GM21786 (cell line): ENCODE results near the gene ZNF18.

Experiments used
- ATAC-seq: cut with Tn5 transposase; IDR thresholded peaks from one replicate; pipeline ENCODE4 v1.9.1; 2021; ENCODE audit not compliant: unreplicated experiment

The ZNF18 gene

GRCh38 chr17:11997147-11997971 is at the start of gene ZNF18:
TSS of gene ZNF18 (minus strand) at chr17:11997475. CDS start at chr17:11992829, 4,646 bp downstream.
- peak; percentile 94 for ATAC-seq

- ATAC-seq = no peak
These were observed 49.5 kb upstream of the ZNF18 start for GRCh38 chr17:12046786-12047185.

- no peak for ATAC-seq
These were observed 46.4 kb upstream of the ZNF18 start for GRCh38 chr17:12043702-12044101.

- no peak for ATAC-seq
These were observed 44.0 kb upstream of the ZNF18 start for GRCh38 chr17:12041312-12041711.

- ATAC-seq = no peak
These were observed 43.2 kb upstream of the ZNF18 start for GRCh38 chr17:12040478-12040877.

- ATAC-seq = no peak
These were observed 40.7 kb upstream of the ZNF18 start for GRCh38 chr17:12037970-12038369.

GRCh38 chr17:12035673-12036072 is 38.4 kb upstream of the ZNF18 start:
- no peak for ATAC-seq

GRCh38 chr17:12034538-12034937 is 37.3 kb upstream of the ZNF18 start:
- no peak for ATAC-seq

- ATAC-seq = no peak
These were observed 31.3 kb upstream of the ZNF18 start for GRCh38 chr17:12028611-12029010.

- ATAC-seq = no peak
These were observed 30.4 kb upstream of the ZNF18 start for GRCh38 chr17:12027658-12028057.

- ATAC-seq = no peak
These were observed 27.1 kb upstream of the ZNF18 start for GRCh38 chr17:12024327-12024726.

GRCh38 chr17:12022310-12022709 is 25.0 kb upstream of the ZNF18 start:
- ATAC-seq = no peak

- ATAC-seq = no peak
These were observed 24.4 kb upstream of the ZNF18 start for GRCh38 chr17:12021623-12022140.

GRCh38 chr17:12020642-12021622 is 23.7 kb upstream of the ZNF18 start, which contains the start of gene MAP2K4:
TSS of gene MAP2K4 (plus strand) at chr17:12020877. CDS start at chr17:12020887, 10 bp downstream.
- peak; percentile 95 for ATAC-seq

- ATAC-seq = no peak
These were observed 10.2 kb upstream of the ZNF18 start for GRCh38 chr17:12007466-12007865.

GRCh38 chr17:11999696-12000095 is 2.4 kb upstream of the ZNF18 start:
- no peak for ATAC-seq

GRCh38 chr17:11997972-11998233 is 628 bp upstream of the ZNF18 start:
- ATAC-seq = no peak

- ATAC-seq = peak; percentile 32
These were observed 541 bp downstream of the ZNF18 start for GRCh38 chr17:11996722-11997146.

- ATAC-seq = no peak
These were observed 5.8 kb downstream of the ZNF18 start for GRCh38 chr17:11991461-11991860.

GRCh38 chr17:11990363-11990983 is 6.8 kb downstream of the ZNF18 start:
- no peak for ATAC-seq

- ATAC-seq = no peak
These were observed 10.3 kb downstream of the ZNF18 start for GRCh38 chr17:11986942-11987329.
